WTC11 (cell line): ENCODE measurements around the gene GDF2. TPM values are rescaled to one million over a fixed set of nuclear protein-coding genes. Genes with fewer than 3 reads are reported as not detected.

Source experiments
- ATAC-seq: fragments of 200-7000 bp; cut with Tn5 transposase; 2 replicates; pipeline ENCODE4 v1.10.0; 2021; ENCODE audit warnings: mild to moderate bottlenecking, moderate library complexity
- CTCF ChIA-PET: fragments of 300-600 bp; sonication (Branson Sonifier 250); formaldehyde crosslinking; loops from one replicate; lab custom pipeline; 2021; ENCODE audit warnings: antibody characterized with exemption; lab: Charles Lee
- POLR2A ChIA-PET: fragments of 350-600 bp; sonication (Branson Sonifier 250); formaldehyde crosslinking; loops from one replicate; lab custom pipeline; 2021; ENCODE audit warnings: antibody characterized with exemption; lab: Charles Lee
- DNase-seq: peaks from one replicate; pipeline ENCODE4 v3.0.0; 2021; ENCODE audit warnings: low spot score
- H3K27ac Mint-ChIP-seq: 2 replicates; pipeline ENCODE4 v1.8.0; 2021; ENCODE audit warnings: mixed read lengths
- H3K27me3 Mint-ChIP-seq: 2 replicates; pipeline ENCODE4 v1.8.0; 2021; ENCODE audit warnings: low read depth, mild to moderate bottlenecking, moderate library complexity, mixed read lengths
- H3K36me3 Mint-ChIP-seq: 2 replicates; pipeline ENCODE4 v1.8.0; 2021; ENCODE audit warnings: mixed read lengths
- H3K4me1 Mint-ChIP-seq: 2 replicates; pipeline ENCODE4 v1.8.0; 2022; ENCODE audit warnings: mixed read lengths
- H3K4me3 Mint-ChIP-seq: 2 replicates; pipeline ENCODE4 v1.8.0; 2021; ENCODE audit warnings: mild to moderate bottlenecking, moderate library complexity, mixed read lengths
- H3K9me3 Mint-ChIP-seq: 2 replicates; pipeline ENCODE4 v1.8.0; 2021; ENCODE audit warnings: mixed read lengths
- ATF2 ChIP-seq: sonication (generic); formaldehyde crosslinking; IDR thresholded peaks from 2 replicates; pipeline ENCODE4 v1.8.1; 2022; ENCODE audit warnings: low read depth, missing genetic modification reagents, borderline replicate concordance
- ATF6 ChIP-seq: sonication (generic); formaldehyde crosslinking; IDR thresholded peaks from 2 replicates; pipeline ENCODE4 v1.8.1; 2023; ENCODE audit warnings: mild to moderate bottlenecking, missing genetic modification reagents
- CTCF ChIP-seq: fragments of 200-600 bp; IDR thresholded peaks from 2 replicates; pipeline ENCODE4 v1.8.0; 2022; ENCODE audit warnings: antibody characterized with exemption
- FOXK1 ChIP-seq: sonication (generic); formaldehyde crosslinking; IDR thresholded peaks from 2 replicates; pipeline ENCODE4 v1.8.0; 2022; ENCODE audit warnings: mild to moderate bottlenecking, moderate library complexity, missing genetic modification reagents
- FOXP4 ChIP-seq: sonication (generic); formaldehyde crosslinking; IDR thresholded peaks from 2 replicates; pipeline ENCODE4 v1.8.0; 2022; ENCODE audit warnings: mild to moderate bottlenecking, missing genetic modification reagents
- GTF2I ChIP-seq: fragments of 250-450 bp; sonication (Bioruptor Pico); conservative IDR thresholded peaks from 2 replicates; pipeline ENCODE4 v1.4.0; 2021; ENCODE audit warnings: mild to moderate bottlenecking
- MLX ChIP-seq: sonication (generic); formaldehyde crosslinking; IDR thresholded peaks from 2 replicates; pipeline ENCODE4 v1.8.1; 2023; ENCODE audit warnings: mild to moderate bottlenecking, missing genetic modification reagents, moderate library complexity
- MXD4 ChIP-seq: fragments of 250-450 bp; sonication (Bioruptor Pico); IDR thresholded peaks from 2 replicates; pipeline ENCODE4 v1.8.0; 2021; ENCODE audit warnings: mild to moderate bottlenecking, moderate library complexity, borderline replicate concordance
- MYBL2 ChIP-seq: sonication (generic); formaldehyde crosslinking; IDR thresholded peaks from 2 replicates; pipeline ENCODE4 v1.8.1; 2023; ENCODE audit warnings: mild to moderate bottlenecking, moderate library complexity, missing genetic modification reagents
- NR1H2 ChIP-seq: sonication (generic); formaldehyde crosslinking; IDR thresholded peaks from 2 replicates; pipeline ENCODE4 v1.9.0; 2021; ENCODE audit warnings: mild to moderate bottlenecking, moderate library complexity, missing genetic modification reagents
- NR2C2 ChIP-seq: sonication (generic); formaldehyde crosslinking; IDR thresholded peaks from 2 replicates; pipeline ENCODE4 v1.8.0; 2022; ENCODE audit warnings: mild to moderate bottlenecking, missing genetic modification reagents
- PREB ChIP-seq: sonication (generic); formaldehyde crosslinking; IDR thresholded peaks from 2 replicates; pipeline ENCODE4 v1.8.1; 2022; ENCODE audit warnings: mild to moderate bottlenecking, missing genetic modification reagents, moderate library complexity, borderline replicate concordance
- RELA ChIP-seq: sonication (generic); formaldehyde crosslinking; IDR thresholded peaks from 2 replicates; pipeline ENCODE4 v1.8.1; 2022; ENCODE audit warnings: missing genetic modification reagents, mild to moderate bottlenecking, borderline replicate concordance
- SOX15 ChIP-seq: fragments of 250-450 bp; sonication (Bioruptor Pico); IDR thresholded peaks from 2 replicates; pipeline ENCODE4 v1.9.0; 2021; ENCODE audit warnings: mild to moderate bottlenecking
- TCF7 ChIP-seq: sonication (generic); formaldehyde crosslinking; IDR thresholded peaks from 2 replicates; pipeline ENCODE4 v1.8.0; 2022; ENCODE audit warnings: mild to moderate bottlenecking, low read depth, missing genetic modification reagents, moderate library complexity
- TEAD4 ChIP-seq: sonication (generic); formaldehyde crosslinking; IDR thresholded peaks from 2 replicates; pipeline ENCODE4 v1.8.0; 2022; ENCODE audit warnings: mild to moderate bottlenecking, missing genetic modification reagents
- USF2 ChIP-seq: sonication (generic); formaldehyde crosslinking; IDR thresholded peaks from 2 replicates; pipeline ENCODE4 v1.8.1; 2023; ENCODE audit warnings: mild to moderate bottlenecking, missing genetic modification reagents, moderate library complexity
- ZNF263 ChIP-seq: sonication (generic); formaldehyde crosslinking; IDR thresholded peaks from 2 replicates; pipeline ENCODE4 v1.8.1; 2022; ENCODE audit warnings: low read depth, mild to moderate bottlenecking, moderate library complexity, missing genetic modification reagents
- ZNF423 ChIP-seq: fragments of 250-450 bp; sonication (Bioruptor Pico); IDR thresholded peaks from 2 replicates; pipeline ENCODE4 v2.1.2; 2022; ENCODE audit warnings: mild to moderate bottlenecking, moderate library complexity
- ZNF532 ChIP-seq: fragments of 250-450 bp; sonication (Bioruptor Pico); IDR thresholded peaks from 2 replicates; pipeline ENCODE4 v1.9.0; 2021; ENCODE audit warnings: mild to moderate bottlenecking, borderline replicate concordance
- total RNA-seq: library from RNA; stranded (reverse); gene quantifications from 3 replicates; pipeline ENCODE4 v1.2.3, GENCODE V29; 2021

Gene GDF2
- total RNA-seq, 1 experiment from 2014 or later, result not detected

GRCh38 chr10:47312663-47312995 lies 9.6 kb upstream of the GDF2 start:
- POLR2A ChIA-PET, result no interaction called here
- Mint-ChIP-seq H3K4me1 (peaks cover 20% of the 10 kb centered on the region), H3K4me3 (no peak overlapping the region), H3K27me3 (no peaks in the 10 kb centered on the region), H3K9me3 (no peaks in the 10 kb centered on the region), H3K27ac (no peak overlapping the region), H3K36me3 (no peaks in the 10 kb centered on the region)
- CTCF ChIA-PET, result interaction anchor here (1.0 to 3.9 kb wide), 18 partner anchors 9 to 318 kb away, joined by 3 to 69 read pairs (median 7); partner anchors contain the start of gene GDF10
- DNase-seq, result no peak
- no peak for ATAC-seq
- TF ChIP-seq USF2 (CRISPR knock-in tag) (no peak), ATF6 (no peak), MXD4 (CRISPR knock-in tag) (no peak), SOX15 (CRISPR knock-in tag) (no peak), NR1H2 (CRISPR knock-in tag) (no peak), ZNF532 (no peak), MLX (CRISPR knock-in tag) (no peak), FOXK1 (CRISPR knock-in tag) (no peak), NR2C2 (CRISPR knock-in tag) (no peak), ZNF423 (CRISPR knock-in tag) (no peak), TCF7 (CRISPR knock-in tag) (no peak), TEAD4 (CRISPR knock-in tag) (no peak)

- no peak for ATAC-seq
- H3K4me3 Mint-ChIP-seq, result no peak overlapping the region
- ChIA-PET CTCF (interaction anchor here (0.7 to 3.6 kb wide), 4 partner anchors 26 to 321 kb away, joined by 3 to 69 read pairs (median 5); no protein-coding TSS in a partner anchor), POLR2A (no interaction called here)
- no peak overlapping the region for H3K27ac Mint-ChIP-seq
- peaks cover 4% of the 10 kb centered on the region for H3K9me3 Mint-ChIP-seq
- DNase-seq, result no peak
- H3K36me3 Mint-ChIP-seq, result no peaks in the 10 kb centered on the region
- peaks cover 1% of the 10 kb centered on the region for H3K4me1 Mint-ChIP-seq
- no peaks in the 10 kb centered on the region for H3K27me3 Mint-ChIP-seq
- TF ChIP-seq FOXP4 (CRISPR knock-in tag), result no peak
- no peak for TF ChIP-seq GTF2I (CRISPR knock-in tag)
- TF ChIP-seq CTCF, result no peak
- no peak for TF ChIP-seq MYBL2 (CRISPR knock-in tag)
- no peak for TF ChIP-seq SOX15 (CRISPR knock-in tag)
- TF ChIP-seq ZNF263 (CRISPR knock-in tag), result no peak
- no peak for TF ChIP-seq ATF2
- no peak for TF ChIP-seq RELA (CRISPR knock-in tag)
- TF ChIP-seq ZNF423 (CRISPR knock-in tag), result no peak
- no peak for TF ChIP-seq PREB (CRISPR knock-in tag)
Observed at GRCh38 chr10:47314416-47314970, 7.8 kb upstream of the GDF2 start.
